ENCODE results near the gene PHGDH. TPM values are rescaled to one million over a fixed set of nuclear protein-coding genes. Genes with fewer than 3 reads are reported as not detected.

The PHGDH gene
- total and polyA plus RNA-seq, 2 of the 13 experiments (the other 11 are each of a cell fraction or from before 2014, with no cell fraction given): 95.8 to 133 TPM

DNA sequence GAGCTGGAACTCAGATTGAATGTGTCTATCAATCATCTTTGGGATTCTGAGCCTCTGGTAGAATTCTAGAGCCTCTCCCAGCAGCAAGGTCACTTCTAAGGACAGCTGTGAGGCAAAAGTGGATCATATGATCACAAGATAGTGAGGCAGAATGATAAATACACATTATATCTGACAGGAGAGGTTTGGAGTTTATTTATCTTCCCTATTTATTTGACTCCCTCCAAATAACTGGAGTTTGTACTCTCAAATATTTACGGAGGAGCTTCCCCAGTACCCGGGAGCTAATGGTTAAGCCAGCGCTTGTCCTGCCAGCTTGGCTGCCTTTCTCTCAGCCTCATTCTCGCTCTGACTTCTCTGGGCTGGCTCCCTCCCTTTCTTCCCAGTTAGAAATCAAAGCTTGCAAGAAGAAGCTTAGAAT is 54.6 kb downstream of the PHGDH start (continued):
- peak; percentile 14; the same call in 1 of the 2 replicates for TF ChIP-seq REPIN1 (CRISPR knock-in tag; IDR thresholded peaks at IDR 0.05; ENCODE audit: borderline replicate concordance, low read depth)
- TF ChIP-seq, protein P1, sequence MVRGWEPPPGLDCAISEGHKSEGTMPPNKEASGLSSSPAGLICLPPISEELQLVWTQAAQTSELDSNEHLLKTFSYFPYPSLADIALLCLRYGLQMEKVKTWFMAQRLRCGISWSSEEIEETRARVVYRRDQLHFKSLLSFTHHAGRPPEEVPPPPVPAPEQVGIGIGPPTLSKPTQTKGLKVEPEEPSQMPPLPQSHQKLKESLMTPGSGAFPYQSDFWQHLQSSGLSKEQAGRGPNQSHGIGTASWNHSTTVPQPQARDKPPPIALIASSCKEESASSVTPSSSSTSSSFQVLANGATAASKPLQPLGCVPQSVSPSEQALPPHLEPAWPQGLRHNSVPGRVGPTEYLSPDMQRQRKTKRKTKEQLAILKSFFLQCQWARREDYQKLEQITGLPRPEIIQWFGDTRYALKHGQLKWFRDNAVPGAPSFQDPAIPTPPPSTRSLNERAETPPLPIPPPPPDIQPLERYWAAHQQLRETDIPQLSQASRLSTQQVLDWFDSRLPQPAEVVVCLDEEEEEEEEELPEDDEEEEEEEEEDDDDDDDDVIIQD (CRISPR knock-in tag; IDR thresholded peaks at IDR 0.05; ENCODE audit: low read depth): no peak; the same call in 1 of the 2 replicates
- no peak for TF ChIP-seq PHF5A (CRISPR knock-in tag; IDR thresholded peaks at IDR 0.05; ENCODE audit: low read depth, unreplicated experiment)
- TF ChIP-seq HDAC1 (CRISPR knock-in tag; IDR thresholded peaks at IDR 0.05): peak; percentile 76
- TF ChIP-seq, protein P2, sequence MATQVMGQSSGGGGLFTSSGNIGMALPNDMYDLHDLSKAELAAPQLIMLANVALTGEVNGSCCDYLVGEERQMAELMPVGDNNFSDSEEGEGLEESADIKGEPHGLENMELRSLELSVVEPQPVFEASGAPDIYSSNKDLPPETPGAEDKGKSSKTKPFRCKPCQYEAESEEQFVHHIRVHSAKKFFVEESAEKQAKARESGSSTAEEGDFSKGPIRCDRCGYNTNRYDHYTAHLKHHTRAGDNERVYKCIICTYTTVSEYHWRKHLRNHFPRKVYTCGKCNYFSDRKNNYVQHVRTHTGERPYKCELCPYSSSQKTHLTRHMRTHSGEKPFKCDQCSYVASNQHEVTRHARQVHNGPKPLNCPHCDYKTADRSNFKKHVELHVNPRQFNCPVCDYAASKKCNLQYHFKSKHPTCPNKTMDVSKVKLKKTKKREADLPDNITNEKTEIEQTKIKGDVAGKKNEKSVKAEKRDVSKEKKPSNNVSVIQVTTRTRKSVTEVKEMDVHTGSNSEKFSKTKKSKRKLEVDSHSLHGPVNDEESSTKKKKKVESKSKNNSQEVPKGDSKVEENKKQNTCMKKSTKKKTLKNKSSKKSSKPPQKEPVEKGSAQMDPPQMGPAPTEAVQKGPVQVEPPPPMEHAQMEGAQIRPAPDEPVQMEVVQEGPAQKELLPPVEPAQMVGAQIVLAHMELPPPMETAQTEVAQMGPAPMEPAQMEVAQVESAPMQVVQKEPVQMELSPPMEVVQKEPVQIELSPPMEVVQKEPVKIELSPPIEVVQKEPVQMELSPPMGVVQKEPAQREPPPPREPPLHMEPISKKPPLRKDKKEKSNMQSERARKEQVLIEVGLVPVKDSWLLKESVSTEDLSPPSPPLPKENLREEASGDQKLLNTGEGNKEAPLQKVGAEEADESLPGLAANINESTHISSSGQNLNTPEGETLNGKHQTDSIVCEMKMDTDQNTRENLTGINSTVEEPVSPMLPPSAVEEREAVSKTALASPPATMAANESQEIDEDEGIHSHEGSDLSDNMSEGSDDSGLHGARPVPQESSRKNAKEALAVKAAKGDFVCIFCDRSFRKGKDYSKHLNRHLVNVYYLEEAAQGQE (IDR thresholded peaks at IDR 0.05; ENCODE audit: borderline replicate concordance in 1 of 2, low read depth in 1 of 2, low read length in 2 of 2): peak in 1 of 2 experiments; percentile 7; a peak in 1 of 4 replicates
- TF ChIP-seq, protein P3, sequence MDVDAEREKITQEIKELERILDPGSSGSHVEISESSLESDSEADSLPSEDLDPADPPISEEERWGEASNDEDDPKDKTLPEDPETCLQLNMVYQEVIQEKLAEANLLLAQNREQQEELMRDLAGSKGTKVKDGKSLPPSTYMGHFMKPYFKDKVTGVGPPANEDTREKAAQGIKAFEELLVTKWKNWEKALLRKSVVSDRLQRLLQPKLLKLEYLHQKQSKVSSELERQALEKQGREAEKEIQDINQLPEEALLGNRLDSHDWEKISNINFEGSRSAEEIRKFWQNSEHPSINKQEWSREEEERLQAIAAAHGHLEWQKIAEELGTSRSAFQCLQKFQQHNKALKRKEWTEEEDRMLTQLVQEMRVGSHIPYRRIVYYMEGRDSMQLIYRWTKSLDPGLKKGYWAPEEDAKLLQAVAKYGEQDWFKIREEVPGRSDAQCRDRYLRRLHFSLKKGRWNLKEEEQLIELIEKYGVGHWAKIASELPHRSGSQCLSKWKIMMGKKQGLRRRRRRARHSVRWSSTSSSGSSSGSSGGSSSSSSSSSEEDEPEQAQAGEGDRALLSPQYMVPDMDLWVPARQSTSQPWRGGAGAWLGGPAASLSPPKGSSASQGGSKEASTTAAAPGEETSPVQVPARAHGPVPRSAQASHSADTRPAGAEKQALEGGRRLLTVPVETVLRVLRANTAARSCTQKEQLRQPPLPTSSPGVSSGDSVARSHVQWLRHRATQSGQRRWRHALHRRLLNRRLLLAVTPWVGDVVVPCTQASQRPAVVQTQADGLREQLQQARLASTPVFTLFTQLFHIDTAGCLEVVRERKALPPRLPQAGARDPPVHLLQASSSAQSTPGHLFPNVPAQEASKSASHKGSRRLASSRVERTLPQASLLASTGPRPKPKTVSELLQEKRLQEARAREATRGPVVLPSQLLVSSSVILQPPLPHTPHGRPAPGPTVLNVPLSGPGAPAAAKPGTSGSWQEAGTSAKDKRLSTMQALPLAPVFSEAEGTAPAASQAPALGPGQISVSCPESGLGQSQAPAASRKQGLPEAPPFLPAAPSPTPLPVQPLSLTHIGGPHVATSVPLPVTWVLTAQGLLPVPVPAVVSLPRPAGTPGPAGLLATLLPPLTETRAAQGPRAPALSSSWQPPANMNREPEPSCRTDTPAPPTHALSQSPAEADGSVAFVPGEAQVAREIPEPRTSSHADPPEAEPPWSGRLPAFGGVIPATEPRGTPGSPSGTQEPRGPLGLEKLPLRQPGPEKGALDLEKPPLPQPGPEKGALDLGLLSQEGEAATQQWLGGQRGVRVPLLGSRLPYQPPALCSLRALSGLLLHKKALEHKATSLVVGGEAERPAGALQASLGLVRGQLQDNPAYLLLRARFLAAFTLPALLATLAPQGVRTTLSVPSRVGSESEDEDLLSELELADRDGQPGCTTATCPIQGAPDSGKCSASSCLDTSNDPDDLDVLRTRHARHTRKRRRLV (CRISPR knock-in tag; IDR thresholded peaks at IDR 0.05): no peak
- TF ChIP-seq CREB1 (IDR thresholded peaks at IDR 0.05): no peak
- no peak; the same call in 1 of the 2 replicates for TF ChIP-seq CREB1 (CRISPR knock-in tag; IDR thresholded peaks at IDR 0.05)
- TF ChIP-seq TSC22D2 (CRISPR knock-in tag; IDR thresholded peaks at IDR 0.05; ENCODE audit: borderline replicate concordance): no peak
- TF ChIP-seq SAFB2 (CRISPR knock-in tag; IDR thresholded peaks at IDR 0.05; ENCODE audit: borderline replicate concordance, low read depth): no peak
- TF ChIP-seq MTA1 (CRISPR knock-in tag; IDR thresholded peaks at IDR 0.05; ENCODE audit: borderline replicate concordance): no peak
- no peak for TF ChIP-seq ZNF44 (CRISPR knock-in tag; IDR thresholded peaks at IDR 0.05)
- TF ChIP-seq, protein P4, sequence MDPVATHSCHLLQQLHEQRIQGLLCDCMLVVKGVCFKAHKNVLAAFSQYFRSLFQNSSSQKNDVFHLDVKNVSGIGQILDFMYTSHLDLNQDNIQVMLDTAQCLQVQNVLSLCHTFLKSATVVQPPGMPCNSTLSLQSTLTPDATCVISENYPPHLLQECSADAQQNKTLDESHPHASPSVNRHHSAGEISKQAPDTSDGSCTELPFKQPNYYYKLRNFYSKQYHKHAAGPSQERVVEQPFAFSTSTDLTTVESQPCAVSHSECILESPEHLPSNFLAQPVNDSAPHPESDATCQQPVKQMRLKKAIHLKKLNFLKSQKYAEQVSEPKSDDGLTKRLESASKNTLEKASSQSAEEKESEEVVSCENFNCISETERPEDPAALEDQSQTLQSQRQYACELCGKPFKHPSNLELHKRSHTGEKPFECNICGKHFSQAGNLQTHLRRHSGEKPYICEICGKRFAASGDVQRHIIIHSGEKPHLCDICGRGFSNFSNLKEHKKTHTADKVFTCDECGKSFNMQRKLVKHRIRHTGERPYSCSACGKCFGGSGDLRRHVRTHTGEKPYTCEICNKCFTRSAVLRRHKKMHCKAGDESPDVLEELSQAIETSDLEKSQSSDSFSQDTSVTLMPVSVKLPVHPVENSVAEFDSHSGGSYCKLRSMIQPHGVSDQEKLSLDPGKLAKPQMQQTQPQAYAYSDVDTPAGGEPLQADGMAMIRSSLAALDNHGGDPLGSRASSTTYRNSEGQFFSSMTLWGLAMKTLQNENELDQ (CRISPR knock-in tag; IDR thresholded peaks at IDR 0.05; ENCODE audit: borderline replicate concordance): no peak
- TF ChIP-seq ZNF3 (CRISPR knock-in tag; IDR thresholded peaks at IDR 0.05): no peak
- no peak for TF ChIP-seq ZNF180 (CRISPR knock-in tag; IDR thresholded peaks at IDR 0.05; ENCODE audit: borderline replicate concordance, low read depth)
- TF ChIP-seq NAIF1 (CRISPR knock-in tag; IDR thresholded peaks at IDR 0.05; ENCODE audit: borderline replicate concordance): 0 out of 2 replicates have a peak, but pooled peaks have one; percentile 40
- no peak for TF ChIP-seq TGIF2 (CRISPR knock-in tag; IDR thresholded peaks at IDR 0.05)
- no peak for TF ChIP-seq NCOA1 (CRISPR knock-in tag; IDR thresholded peaks at IDR 0.05)

All from HepG2 (cell line).